BLaER1 treated with 17β-estradiol and CSF1 and Interleukin-3, amounts not matched to agents 10 nM and 100 nM (cell line): ENCODE results near the gene FZR1.
A peak's percentile ranks its signal among the peaks of the same experiment; 100 is the strongest.

ENCODE experiments used
- H3K27ac ChIP-seq, 11 experiments: shearing (Covaris generic); formaldehyde crosslinking; 2 replicates each; pipeline ENCODE4 v1.8.1; 2022
- H3K27me3 ChIP-seq, 11 experiments: shearing (Covaris generic); formaldehyde crosslinking; 2 replicates each; pipeline ENCODE4 v1.8.1; 2022
- H3K36me3 ChIP-seq, 11 experiments: shearing (Covaris generic); formaldehyde crosslinking; 2 replicates each; pipeline ENCODE4 v1.8.1; 2022
- H3K4me1 ChIP-seq, 10 experiments: shearing (Covaris generic); formaldehyde crosslinking; 2 replicates each; pipeline ENCODE4 v1.8.1; 2022
- H3K4me2 ChIP-seq, 11 experiments: shearing (Covaris generic); formaldehyde crosslinking; 2 replicates each; pipeline ENCODE4 v1.8.1; 2022
- H3K4me3 ChIP-seq, 10 experiments: shearing (Covaris generic); formaldehyde crosslinking; 2 replicates each; pipeline ENCODE4 v1.8.1; 2022
- H3K9ac ChIP-seq, 11 experiments: shearing (Covaris generic); formaldehyde crosslinking; 2 replicates each; pipeline ENCODE4 v1.8.1; 2022
- H3K9me3 ChIP-seq, 11 experiments: shearing (Covaris generic); formaldehyde crosslinking; replicated peaks in 1 of 11; 2 replicates each; pipeline ENCODE4 v1.8.1; 2022
- H4K20me1 ChIP-seq, 11 experiments: shearing (Covaris generic); formaldehyde crosslinking; 2 replicates each; pipeline ENCODE4 v1.8.1; 2022
- Cebpa-rat ChIP-seq, 11 experiments: shearing (Covaris generic); IDR thresholded peaks; 2 replicates each; pipeline ENCODE4 v1.8.1; 2022

FZR1 gene

GRCh38 chr19:3505598-3506383 is at the start of gene FZR1:
FZR1 (plus strand) TSS chr19:3506311; CDS start chr19:3522990, 16,679 bp downstream.
- H3K9ac ChIP-seq = peak within 1 kb of the TSS; percentile 94 to 100 (median 98)
- H3K27me3 ChIP-seq = no peaks in the 10 kb centered on the region
- H3K4me1 ChIP-seq = peaks cover 34 to 53% (median 39%) of the 10 kb centered on the region in 10 experiments
- H3K4me2 ChIP-seq = peak within 1 kb of the TSS; percentile 95 to 99 (median 97)
- H3K27ac ChIP-seq = peak within 1 kb of the TSS; percentile 90 to 97 (median 94)
- no peak for TF ChIP-seq Cebpa-rat (IDR thresholded peaks at IDR 0.05)
- no peaks in the 10 kb centered on the region for H3K9me3 ChIP-seq
- peaks cover 33 to 36% (median 35%) of the 10 kb centered on the region in 11 experiments for H4K20me1 ChIP-seq
- H3K4me3 ChIP-seq = peak within 1 kb of the TSS; percentile 92 to 100 (median 96)
- peaks cover 16 to 28% (median 23%) of the 10 kb centered on the region in 11 experiments for H3K36me3 ChIP-seq

- H3K4me2 ChIP-seq = peak overlapping the region; percentile 70 to 90 (median 84)
- H3K9me3 ChIP-seq = no peaks in the 10 kb centered on the region
- H3K4me3 ChIP-seq = peak overlapping the region in 2 of 10 experiments; percentile 1 to 30; a peak in 3 of 20 replicates
- peaks cover 64 to 97% (median 87%) of the 10 kb centered on the region in 11 experiments for H4K20me1 ChIP-seq
- H3K27ac ChIP-seq = peak overlapping the region in 7 of 11 experiments; percentile 20 to 53 (median 36); a peak in 9 of 22 replicates
- no peaks in the 10 kb centered on the region for H3K27me3 ChIP-seq
- peaks cover 39 to 56% (median 48%) of the 10 kb centered on the region in 10 experiments for H3K4me1 ChIP-seq
- no peak for TF ChIP-seq Cebpa-rat (IDR thresholded peaks at IDR 0.05)
- H3K9ac ChIP-seq = peak overlapping the region; percentile 18 to 63 (median 39); a peak in 16 of 22 replicates
- peaks cover 64 to 93% (median 73%) of the 10 kb centered on the region in 11 experiments for H3K36me3 ChIP-seq
Observed at GRCh38 chr19:3456925-3457527, 49.1 kb upstream of the FZR1 start.

- H4K20me1 ChIP-seq = peaks cover 64 to 97% (median 80%) of the 10 kb centered on the region in 11 experiments
- peak overlapping the region; percentile 12 to 63 (median 39); a peak in 18 of 22 replicates for H3K9ac ChIP-seq
- H3K4me3 ChIP-seq = peak overlapping the region in 4 of 10 experiments; percentile 1 to 30 (median 19); a peak in 3 of 20 replicates
- peak overlapping the region in 8 of 11 experiments; percentile 16 to 53 (median 38); a peak in 12 of 22 replicates for H3K27ac ChIP-seq
- H3K36me3 ChIP-seq = peaks cover 64 to 93% (median 73%) of the 10 kb centered on the region in 11 experiments
- no peaks in the 10 kb centered on the region for H3K9me3 ChIP-seq
- no peaks in the 10 kb centered on the region for H3K27me3 ChIP-seq
- H3K4me2 ChIP-seq = peak overlapping the region; percentile 70 to 90 (median 84)
- H3K4me1 ChIP-seq = peaks cover 37 to 53% (median 48%) of the 10 kb centered on the region in 10 experiments
- no peak for TF ChIP-seq Cebpa-rat (IDR thresholded peaks at IDR 0.05)
Observed at GRCh38 chr19:3457528-3458228, 48.4 kb upstream of the FZR1 start.

- H3K27ac ChIP-seq = peak overlapping the region in 6 of 11 experiments; percentile 4 to 53 (median 43); a peak in 6 of 22 replicates
- no peaks in the 10 kb centered on the region for H3K9me3 ChIP-seq
- H3K4me1 ChIP-seq = peaks cover 37 to 53% (median 48%) of the 10 kb centered on the region in 10 experiments
- peak overlapping the region; percentile 70 to 90 (median 84) for H3K4me2 ChIP-seq
- peaks cover 64 to 96% (median 75%) of the 10 kb centered on the region in 11 experiments for H4K20me1 ChIP-seq
- peak overlapping the region in 8 of 11 experiments; percentile 12 to 63 (median 48); a peak in 15 of 22 replicates for H3K9ac ChIP-seq
- no peaks in the 10 kb centered on the region for H3K27me3 ChIP-seq
- peaks cover 63 to 93% (median 72%) of the 10 kb centered on the region in 11 experiments for H3K36me3 ChIP-seq
- TF ChIP-seq Cebpa-rat (IDR thresholded peaks at IDR 0.05) = no peak
- H3K4me3 ChIP-seq = peak overlapping the region in 2 of 10 experiments; percentile 16 to 22; a peak in 3 of 20 replicates
Observed at GRCh38 chr19:3458229-3459088, 47.7 kb upstream of the FZR1 start.

- H3K27me3 ChIP-seq = no peaks in the 10 kb centered on the region
- H3K27ac ChIP-seq = no peak overlapping the region
- H3K4me1 ChIP-seq = peaks cover 37 to 53% (median 48%) of the 10 kb centered on the region in 10 experiments
- H3K4me3 ChIP-seq = no peak overlapping the region
- peak overlapping the region; percentile 42 to 90 (median 84); a peak in 19 of 22 replicates for H3K4me2 ChIP-seq
- TF ChIP-seq Cebpa-rat (IDR thresholded peaks at IDR 0.05) = no peak
- H3K9me3 ChIP-seq = no peaks in the 10 kb centered on the region
- H3K9ac ChIP-seq = 0 out of 22 replicates have a peak overlapping the region, but pooled peaks of 1 of the 11 experiments have one; percentile 13
- peaks cover 58 to 92% (median 66%) of the 10 kb centered on the region in 11 experiments for H4K20me1 ChIP-seq
- peaks cover 58 to 91% (median 67%) of the 10 kb centered on the region in 11 experiments for H3K36me3 ChIP-seq
Observed at GRCh38 chr19:3459089-3459881, 46.8 kb upstream of the FZR1 start.

GRCh38 chr19:3459965-3460582 is 46.0 kb upstream of the FZR1 start:
- Histone ChIP-seq H3K9me3 (no peaks in the 10 kb centered on the region), H3K36me3 (peaks cover 51 to 83% (median 59%) of the 10 kb centered on the region in 11 experiments), H4K20me1 (peaks cover 50 to 87% (median 59%) of the 10 kb centered on the region in 11 experiments), H3K4me3 (no peak overlapping the region), H3K27ac (no peak overlapping the region), H3K4me1 (peaks cover 37 to 51% (median 48%) of the 10 kb centered on the region in 10 experiments), H3K9ac (no peak overlapping the region), H3K4me2 (0 out of 22 replicates have a peak overlapping the region, but pooled peaks of 1 of the 11 experiments have one; percentile 90), H3K27me3 (no peaks in the 10 kb centered on the region)
- no peak for TF ChIP-seq Cebpa-rat (IDR thresholded peaks at IDR 0.05)
